GM23248 (cell line): ENCODE data around the gene NLRP9. TPM values are rescaled to one million over a fixed set of nuclear protein-coding genes. Genes with fewer than 3 reads are reported as not detected.

Source experiments
- DNase-seq: peaks from one replicate; pipeline ENCODE4 v3.0.0-alpha.2; 2015
- H2AFZ ChIP-seq: fragments of 200-600 bp; sonication (generic); 2 replicates; pipeline ENCODE4 v1.6.1; 2016; ENCODE audit warnings: antibody characterized with exemption
- H3F3A ChIP-seq: fragments of 200-600 bp; sonication (generic); 2 replicates; pipeline ENCODE4 v1.6.1; 2016; ENCODE audit warnings: mild to moderate bottlenecking, antibody characterized with exemption, mixed run types; ENCODE audit not compliant: insufficient read depth
- H3K27ac ChIP-seq: fragments of 200-600 bp; sonication (generic); 2 replicates; pipeline ENCODE4 v1.5.1; 2016; ENCODE audit warnings: mild to moderate bottlenecking
- H3K27me3 ChIP-seq: fragments of 200-600 bp; sonication (generic); replicated peaks from 2 replicates; pipeline ENCODE4 v1.6.1; 2016; ENCODE audit warnings: mild to moderate bottlenecking; ENCODE audit not compliant: insufficient read depth
- H3K36me3 ChIP-seq: fragments of 200-600 bp; sonication (generic); 2 replicates; pipeline ENCODE4 v1.6.1; 2016; ENCODE audit warnings: low read depth, mild to moderate bottlenecking
- H3K4me1 ChIP-seq: fragments of 200-600 bp; sonication (generic); 2 replicates; pipeline ENCODE4 v1.6.1; 2016; ENCODE audit warnings: mild to moderate bottlenecking; ENCODE audit not compliant: insufficient read depth
- H3K4me2 ChIP-seq: fragments of 200-600 bp; sonication (generic); one replicate; pipeline ENCODE4 v1.6.1; 2016; ENCODE audit warnings: mild to moderate bottlenecking; ENCODE audit not compliant: unreplicated experiment
- H3K4me3 ChIP-seq: fragments of 200-600 bp; sonication (generic); 2 replicates; pipeline ENCODE4 v1.5.1; 2016; ENCODE audit warnings: mild to moderate bottlenecking
- H3K79me2 ChIP-seq: fragments of 200-600 bp; sonication (generic); 2 replicates; pipeline ENCODE4 v1.6.1; 2016; ENCODE audit warnings: mild to moderate bottlenecking; ENCODE audit not compliant: insufficient read depth
- H3K9ac ChIP-seq: fragments of 200-600 bp; sonication (generic); 2 replicates; pipeline ENCODE4 v1.6.1; 2016; ENCODE audit warnings: mild to moderate bottlenecking
- H3K9me2 ChIP-seq: fragments of 200-600 bp; sonication (generic); 2 replicates; pipeline ENCODE4 v1.6.1; 2016; ENCODE audit warnings: mixed run types, mild to moderate bottlenecking, moderate library complexity; ENCODE audit not compliant: insufficient read depth
- H3K9me3 ChIP-seq: fragments of 200-600 bp; sonication (generic); one replicate; pipeline ENCODE4 v1.6.1; 2017; ENCODE audit warnings: low read depth
- H4K20me1 ChIP-seq: fragments of 200-600 bp; sonication (generic); 2 replicates; pipeline ENCODE4 v1.6.0; 2016; ENCODE audit not compliant: insufficient read depth
- EZH2 ChIP-seq: fragments of 200-600 bp; sonication (generic); IDR thresholded peaks from 2 replicates; pipeline ENCODE4 v1.6.1; 2018; ENCODE audit warnings: antibody characterized with exemption, mild to moderate bottlenecking; ENCODE audit not compliant: insufficient read depth, poor library complexity, severe bottlenecking
- EZH2phosphoT487 ChIP-seq: fragments of 200-600 bp; sonication (generic); IDR thresholded peaks from 2 replicates; pipeline ENCODE4 v1.6.1; 2018; ENCODE audit warnings: antibody characterized with exemption, moderate library complexity, mild to moderate bottlenecking, low read depth; ENCODE audit not compliant: insufficient read depth
- WGBS, 2 experiments: methylation state at CpG; one replicate each; pipeline ENCODE4 v1.1.6; 2015 to 2017; ENCODE audit warnings: low lambda C conversion rate in 2 of 2, low coverage in 1 of 2; ENCODE audit errors: missing lambda C conversion rate in 2 of 2; 5-methylcytosine and 5-hydroxymethylcytosine counted together
- in situ Hi-C: fragments of 300-500 bp; cut with MboI; formaldehyde crosslinking; loops from 2 replicates; pipeline ENCODE4 v1.15.0; 2020
- polyA plus RNA-seq: library from polyadenylated mRNA; unstranded; fragments of >200 nt; fragmentation: Nextera tagmentation; extraction: Ambion mirVana; gene quantifications from 2 replicates; pipeline ENCODE4 v1.2.1, GENCODE V29; 2016
- total RNA-seq: library from RNA; depleted of rRNA; stranded (reverse); fragments of >200 nt; shearing (Covaris generic); gene quantifications from 2 replicates; pipeline ENCODE4 v1.2.3, GENCODE V29; 2014

Gene NLRP9
- total and polyA plus RNA-seq, 2 experiments from 2014 or later: not detected

- Histone ChIP-seq H3K4me2 (no peak overlapping the region), H3K27me3 (no peaks in the 10 kb centered on the region), H2AFZ (no peak overlapping the region), H3K4me1 (peaks cover 14% of the 10 kb centered on the region; the same call in 1 of the 2 replicates), H3K79me2 (peaks cover 96% of the 10 kb centered on the region), H3F3A (peaks cover 29% of the 10 kb centered on the region), H3K4me3 (no peak overlapping the region), H3K27ac (no peak overlapping the region), H3K9ac (no peak overlapping the region), H4K20me1 (peaks cover 8% of the 10 kb centered on the region; the same call in 1 of the 2 replicates), H3K9me3 (no peaks in the 10 kb centered on the region), H3K36me3 (no peaks in the 10 kb centered on the region), H3K9me2 (no peaks in the 10 kb centered on the region)
- WGBS, 2 experiments: 86 to 90% methylated on average over 22 to 43 of the region's 43 CpGs
- DNase-seq: no peak
- TF ChIP-seq EZH2phosphoT487: no peak
- TF ChIP-seq EZH2: no peak
- in situ Hi-C loops: loop anchor here (25.0 kb wide), 1 partner anchor 1207 kb away; the partner anchor contains the start of genes CDC42EP5 and LENG9
Measured at GRCh38 chr19:55669418-55670279, 68.6 kb downstream of the NLRP9 start.

- H3F3A ChIP-seq: peaks cover 29% of the 10 kb centered on the region
- H2AFZ ChIP-seq: no peak overlapping the region
- no peak overlapping the region for H3K4me3 ChIP-seq
- in situ Hi-C loops: loop anchor here (25.0 kb wide), 1 partner anchor 1206 kb away; the partner anchor contains the start of genes CDC42EP5 and LENG9
- no peak for TF ChIP-seq EZH2phosphoT487
- TF ChIP-seq EZH2: no peak
- DNase-seq: no peak
- WGBS, 2 experiments: 85 to 90% methylated on average over 24 to 30 of the region's 30 CpGs
- peaks cover 10% of the 10 kb centered on the region; the same call in 1 of the 2 replicates for H3K4me1 ChIP-seq
- H3K36me3 ChIP-seq: no peaks in the 10 kb centered on the region; the same call in 1 of the 2 replicates
- no peaks in the 10 kb centered on the region for H3K9me3 ChIP-seq
- no peak overlapping the region for H3K27ac ChIP-seq
- peaks cover 8% of the 10 kb centered on the region; the same call in 1 of the 2 replicates for H4K20me1 ChIP-seq
- H3K79me2 ChIP-seq: peaks cover 97% of the 10 kb centered on the region
- H3K9me2 ChIP-seq: no peaks in the 10 kb centered on the region
- no peaks in the 10 kb centered on the region for H3K27me3 ChIP-seq
- no peak overlapping the region for H3K9ac ChIP-seq
- no peak overlapping the region for H3K4me2 ChIP-seq
Measured at GRCh38 chr19:55668603-55669348, 69.4 kb downstream of the NLRP9 start.

GRCh38 chr19:55667958-55668357 is 70.2 kb downstream of the NLRP9 start:
- in situ Hi-C loops: loop anchor here (25.0 kb wide), 1 partner anchor 1206 kb away; the partner anchor contains the start of genes CDC42EP5 and LENG9

GRCh38 chr19:55667511-55667910 is 70.7 kb downstream of the NLRP9 start:
- TF ChIP-seq EZH2phosphoT487: no peak
- no peak for TF ChIP-seq EZH2
- H3K4me3 ChIP-seq: no peak overlapping the region
- no peak for DNase-seq
- peaks cover 17% of the 10 kb centered on the region for H3F3A ChIP-seq
- H3K4me1 ChIP-seq: peaks cover 8% of the 10 kb centered on the region; the same call in 1 of the 2 replicates
- H3K4me2 ChIP-seq: no peak overlapping the region
- in situ Hi-C loops: loop anchor here (25.0 kb wide), 1 partner anchor 1205 kb away; the partner anchor contains the start of genes CDC42EP5 and LENG9
- no peaks in the 10 kb centered on the region for H3K27me3 ChIP-seq
- H4K20me1 ChIP-seq: peaks cover 8% of the 10 kb centered on the region; the same call in 1 of the 2 replicates
- no peaks in the 10 kb centered on the region for H3K9me2 ChIP-seq
- H3K9ac ChIP-seq: no peak overlapping the region
- peaks cover 97% of the 10 kb centered on the region for H3K79me2 ChIP-seq
- no peak overlapping the region for H3K27ac ChIP-seq
- 94 to 96% methylated on average over 12 of the region's 12 CpGs for WGBS, 2 experiments
- no peak overlapping the region for H2AFZ ChIP-seq
- H3K36me3 ChIP-seq: peaks cover 13% of the 10 kb centered on the region; the same call in 1 of the 2 replicates
- H3K9me3 ChIP-seq: no peaks in the 10 kb centered on the region

More at GRCh38 chr19:55667958-55668357, 70.2 kb downstream of the NLRP9 start:
- peaks cover 10% of the 10 kb centered on the region; the same call in 1 of the 2 replicates for H3K4me1 ChIP-seq
- no peak for DNase-seq
- WGBS, 2 experiments: 71 to 76% methylated on average over 11 of the region's 11 CpGs
- H3K9me2 ChIP-seq: no peaks in the 10 kb centered on the region
- peaks cover 8% of the 10 kb centered on the region; the same call in 1 of the 2 replicates for H3K36me3 ChIP-seq
- no peaks in the 10 kb centered on the region for H3K27me3 ChIP-seq
- H3K4me2 ChIP-seq: no peak overlapping the region
- no peaks in the 10 kb centered on the region for H3K9me3 ChIP-seq
- H3K4me3 ChIP-seq: no peak overlapping the region
- H3K9ac ChIP-seq: no peak overlapping the region
- H3K79me2 ChIP-seq: peaks cover 97% of the 10 kb centered on the region
- H4K20me1 ChIP-seq: peaks cover 8% of the 10 kb centered on the region; the same call in 1 of the 2 replicates
- H3K27ac ChIP-seq: no peak overlapping the region
- TF ChIP-seq EZH2 (no peak), EZH2phosphoT487 (no peak)
- no peak overlapping the region for H2AFZ ChIP-seq
- H3F3A ChIP-seq: peaks cover 21% of the 10 kb centered on the region
